Activated CD4-positive, CD25-positive, alpha-beta regulatory T cell treated with anti-CD3 and anti-CD28 coated beads, Interleukin-2, amount 50 U/mL, for 16 hours (primary cell): ENCODE data around the gene ANKRD42.
"Not testable (repeated sequence)": the region's sequence is repeated elsewhere in the genome, so short reads cannot be mapped to it uniquely, and the experiment has no call there.

Source experiments
- DNase-seq: peaks from one replicate; pipeline ENCODE4 v3.0.0-alpha.2; 2020; ENCODE audit warnings: low read depth, low spot score

ANKRD42 gene

GRCh38 chr11:83172551-83172950 is 21.0 kb upstream of the ANKRD42 start:
- DNase-seq, result no peak

- DNase-seq, result no peak
Measured at GRCh38 chr11:83174008-83174407, 19.5 kb upstream of the ANKRD42 start.

GRCh38 chr11:83175815-83176214 is 17.7 kb upstream of the ANKRD42 start:
- DNase-seq, result no peak

DNA sequence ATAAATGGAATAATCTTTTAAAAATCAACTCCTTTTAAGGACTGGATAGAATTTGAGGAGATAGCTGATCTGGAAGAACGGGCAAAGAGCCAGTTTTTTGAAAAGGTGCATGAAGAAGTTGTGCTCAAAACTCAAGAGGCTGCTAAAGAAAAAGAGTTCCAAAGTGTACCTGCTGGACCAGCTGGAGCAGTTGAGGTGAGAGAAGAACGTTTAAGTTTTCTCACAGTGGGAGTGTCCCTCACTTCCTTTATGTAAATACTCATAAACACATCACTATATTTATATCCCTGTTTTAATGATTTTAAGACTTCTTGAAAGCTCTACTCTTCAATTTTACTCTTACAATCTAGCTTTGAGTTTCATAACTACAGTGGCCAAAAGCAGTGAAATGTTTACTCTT is 11.7 kb upstream of the ANKRD42 start:
- no peak for DNase-seq

DNA sequence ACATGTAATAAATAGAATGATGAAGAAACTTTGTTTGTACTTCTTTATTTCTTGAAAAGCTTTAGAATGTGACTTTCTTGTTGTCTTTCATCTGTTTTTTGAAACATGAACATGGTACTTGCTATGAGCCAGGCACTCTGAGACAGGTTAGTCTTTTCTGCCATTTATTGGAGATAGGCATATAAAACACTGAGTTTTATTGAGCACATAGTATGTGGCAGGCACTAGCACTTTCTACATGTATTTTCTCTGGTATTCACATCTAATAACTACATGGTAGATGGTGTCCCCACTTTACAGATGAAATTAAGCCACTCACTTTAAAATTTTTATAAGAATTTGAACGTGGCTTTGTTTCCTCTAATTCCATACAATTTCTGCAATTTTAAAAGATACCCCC is 7.7 kb upstream of the ANKRD42 start:
- no peak for DNase-seq

GRCh38 chr11:83187465-83187864 is 6.0 kb upstream of the ANKRD42 start:
- DNase-seq, result no peak

DNA sequence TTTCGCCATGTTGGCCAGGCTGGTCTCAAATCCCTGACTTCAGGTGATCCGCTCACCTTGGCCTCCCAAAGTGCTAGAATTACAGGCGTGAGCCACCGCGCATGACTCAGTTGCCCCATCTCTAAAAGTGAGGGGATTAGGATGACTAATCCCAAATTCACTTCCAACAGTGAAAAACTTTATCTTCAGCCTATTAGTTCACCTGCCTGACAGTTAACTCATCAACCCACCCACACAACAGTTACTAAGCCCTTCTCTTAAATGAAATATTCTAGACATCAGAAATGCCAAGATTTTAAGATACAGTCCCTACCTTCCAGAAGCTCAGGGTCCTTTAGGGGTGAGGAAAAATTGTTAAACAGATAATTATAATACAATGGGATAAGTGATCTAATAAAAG is 2.0 kb upstream of the ANKRD42 start:
- no peak for DNase-seq

- DNase-seq, result no peak
Measured at GRCh38 chr11:83191986-83192385, 1.5 kb upstream of the ANKRD42 start.

DNA sequence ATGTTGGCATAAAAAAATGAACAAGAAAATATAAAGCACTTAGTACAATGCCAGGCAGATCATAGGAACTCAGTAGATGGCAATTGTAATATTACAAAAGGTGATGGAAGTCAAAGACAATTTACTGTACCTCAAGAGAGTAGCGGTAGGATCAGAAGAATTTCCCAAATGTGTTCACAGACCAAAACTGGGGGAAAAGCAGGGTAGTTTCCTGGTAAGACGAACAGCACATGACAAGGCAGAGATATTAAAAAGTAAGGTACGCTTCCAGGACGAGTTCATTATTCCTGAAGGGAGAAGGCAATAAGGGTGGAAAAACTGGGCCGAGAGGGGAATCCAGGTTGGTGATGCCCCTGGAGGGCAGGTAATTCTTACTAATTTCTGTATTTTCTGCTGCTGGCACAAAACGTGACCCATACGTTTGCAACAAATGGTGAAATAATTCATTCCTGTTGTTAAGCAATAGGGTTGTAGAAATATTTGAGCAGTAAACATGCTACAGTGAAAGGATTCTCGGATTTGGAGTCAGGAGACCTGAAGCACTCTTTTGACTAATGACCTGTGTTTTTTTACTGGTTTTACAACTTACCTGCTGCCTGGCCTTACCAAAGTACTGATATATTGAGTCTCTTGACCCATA is 786 bp upstream of the ANKRD42 start:
- no peak for DNase-seq

DNA sequence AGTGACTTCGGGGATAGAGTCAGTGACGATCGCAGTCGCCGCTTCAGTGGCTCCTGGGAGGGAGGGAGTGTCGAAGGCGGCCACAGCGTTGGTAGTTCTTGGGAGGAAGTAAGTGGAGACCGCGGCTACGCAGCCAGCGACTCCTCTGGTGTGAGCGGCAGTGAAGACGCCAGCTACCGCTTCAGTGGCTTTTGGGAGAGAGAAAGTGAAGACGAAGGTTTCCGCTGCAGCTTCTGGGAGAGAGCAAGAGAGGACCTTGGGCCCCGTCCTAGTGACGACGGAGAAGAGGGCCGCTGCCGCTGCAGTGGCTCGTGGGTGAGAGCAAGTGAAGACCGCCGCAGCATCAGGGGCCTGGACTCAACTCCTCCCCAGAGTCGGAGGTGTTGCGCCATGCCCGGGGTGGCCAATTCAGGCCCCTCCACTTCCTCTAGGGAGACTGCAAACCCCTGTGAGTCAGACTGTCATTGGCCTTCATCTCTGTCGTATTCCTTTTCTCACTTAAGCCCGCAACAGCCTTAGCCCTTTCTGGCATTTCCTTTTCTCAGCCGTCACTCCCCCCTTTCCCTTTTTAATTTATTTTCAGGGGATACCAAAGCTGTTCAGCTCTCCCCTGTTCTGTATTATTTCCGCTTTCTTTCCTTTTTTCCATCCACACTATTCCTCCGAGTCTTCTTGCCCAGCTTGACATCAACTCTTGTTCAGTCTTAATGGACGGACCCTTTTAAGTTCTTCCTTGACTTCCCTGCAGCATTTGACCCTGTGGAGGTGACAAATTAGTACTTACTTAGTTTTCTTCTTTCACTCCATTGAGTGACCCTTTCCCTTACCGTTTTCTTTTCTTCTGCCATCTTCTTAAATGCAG is 1.0 kb downstream of the ANKRD42 start:
- peak; percentile 21 for DNase-seq

DNA sequence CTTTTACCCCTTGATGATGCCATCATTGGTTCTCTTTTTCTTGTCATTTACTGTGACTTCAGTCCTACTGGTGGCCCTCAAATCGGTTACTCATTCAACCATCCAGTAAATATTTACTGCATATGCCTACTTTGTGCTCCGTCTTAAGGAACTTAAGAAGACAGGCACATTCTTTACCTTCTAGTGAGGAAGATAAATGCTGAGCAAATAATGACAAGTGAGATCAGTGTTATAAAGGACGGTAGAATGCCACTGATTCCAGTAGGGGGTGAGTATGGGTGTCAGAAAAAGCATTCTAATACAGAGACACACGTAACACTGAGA is 1.6 kb downstream of the ANKRD42 start:
- DNase-seq, result no peak

- DNase-seq, result no peak
Measured at GRCh38 chr11:83195649-83196048, 2.1 kb downstream of the ANKRD42 start.

- no peak for DNase-seq
Measured at GRCh38 chr11:83200035-83200434, 6.5 kb downstream of the ANKRD42 start.

- no peak for DNase-seq
Measured at GRCh38 chr11:83205608-83206185, 12.2 kb downstream of the ANKRD42 start.

DNA sequence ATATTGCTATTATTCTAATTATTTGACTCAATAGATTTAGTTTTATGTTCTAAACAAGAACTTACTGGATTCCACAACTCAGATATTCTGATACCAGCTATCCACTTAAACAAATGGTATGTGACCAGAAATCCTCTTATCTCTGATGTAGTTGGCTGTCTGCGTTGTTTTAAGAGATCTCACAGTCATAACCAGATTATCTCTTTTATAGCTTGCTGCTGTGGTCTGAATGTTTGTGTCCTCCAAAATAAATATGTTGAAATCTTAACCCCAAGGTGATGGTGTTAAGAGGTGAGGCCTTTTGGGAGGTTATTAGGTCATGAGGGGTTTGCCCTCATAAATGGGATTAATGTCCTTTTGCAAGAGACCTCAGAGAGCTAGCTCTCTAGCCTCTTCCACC is 12.7 kb downstream of the ANKRD42 start:
- no peak for DNase-seq

GRCh38 chr11:83206771-83207382 is 13.4 kb downstream of the ANKRD42 start:
- DNase-seq, result not testable (repeated sequence)

DNA sequence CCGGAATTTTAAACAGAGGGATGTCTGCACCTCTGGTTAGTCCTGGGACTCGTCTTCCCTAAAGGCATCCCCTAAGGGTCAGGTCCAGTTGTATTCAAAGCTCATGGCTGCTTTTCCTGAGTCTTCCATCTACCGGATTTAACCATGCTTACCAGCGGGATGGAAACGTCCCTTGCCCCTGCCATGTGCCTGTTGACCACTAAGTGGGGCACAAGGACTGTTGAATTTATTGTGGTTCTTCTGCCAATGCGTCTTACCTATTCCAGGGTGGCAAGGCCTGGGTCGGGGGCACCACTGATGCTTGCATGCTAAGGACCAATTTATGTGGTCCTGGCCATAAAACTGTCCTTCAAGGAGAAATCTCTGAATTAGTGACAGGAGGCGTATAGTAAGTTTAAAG is 25.6 kb downstream of the ANKRD42 start:
- no peak for DNase-seq

DNA sequence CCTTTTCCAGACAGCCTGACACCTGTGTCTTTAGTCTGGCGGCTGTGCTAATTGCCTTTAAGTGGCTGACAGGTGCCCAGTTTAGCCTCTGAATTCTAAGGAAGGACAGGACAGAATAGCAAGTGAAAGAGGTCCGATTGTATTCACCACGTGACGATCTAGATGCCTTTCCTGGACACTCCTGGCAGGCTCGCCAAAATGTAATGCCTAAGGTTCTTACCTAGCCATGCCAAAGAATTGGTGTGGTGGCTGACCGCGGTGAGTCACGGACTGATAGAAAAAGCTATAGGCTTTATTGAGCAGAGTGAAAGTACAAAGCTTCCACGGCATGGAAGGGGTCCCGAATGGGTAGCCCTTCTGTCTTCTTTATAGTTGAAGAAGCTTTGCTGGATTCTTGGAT is 26.7 kb downstream of the ANKRD42 start:
- no peak for DNase-seq

DNA sequence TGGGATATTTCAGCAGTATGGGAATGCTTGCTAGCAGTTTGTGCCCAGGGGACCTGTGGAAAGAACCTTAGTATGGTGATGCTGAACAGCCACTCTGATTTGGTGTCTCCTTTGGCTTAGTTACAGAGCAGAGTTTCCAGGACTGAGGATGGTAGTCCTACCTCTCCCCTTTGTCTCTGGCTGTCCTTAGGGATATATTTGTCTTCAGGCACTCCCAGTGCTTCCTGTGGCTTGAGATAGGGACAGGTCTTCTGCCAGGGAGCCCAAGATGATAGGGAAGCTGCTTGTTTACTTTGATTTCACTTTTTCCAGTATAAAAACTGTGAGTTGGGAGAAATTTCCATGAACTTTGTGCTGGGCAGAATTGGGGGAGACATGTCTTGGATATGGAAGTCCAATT is 28.2 kb downstream of the ANKRD42 start:
- DNase-seq, result no peak

- DNase-seq, result no peak
Measured at GRCh38 chr11:83222499-83222898, 29.0 kb downstream of the ANKRD42 start.

DNA sequence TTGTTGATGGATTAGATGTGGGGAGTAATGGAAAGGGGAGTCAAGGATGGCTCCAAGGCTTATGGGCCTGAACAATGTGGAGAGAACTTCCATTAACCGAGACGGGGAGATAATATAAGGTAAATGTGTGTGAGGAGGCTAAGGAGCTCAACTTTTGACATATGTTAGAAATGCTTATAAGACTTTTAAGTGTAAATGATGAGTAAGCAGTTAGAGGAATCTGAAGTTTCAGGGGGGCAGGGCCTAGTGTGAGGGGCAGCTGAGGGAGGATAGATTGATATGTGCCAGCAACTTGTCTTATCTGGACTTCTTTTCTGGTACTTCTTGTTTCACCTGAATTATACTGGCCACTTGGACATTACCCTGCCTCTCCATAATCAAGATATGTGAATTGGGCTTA is 29.9 kb downstream of the ANKRD42 start:
- DNase-seq, result no peak

DNA sequence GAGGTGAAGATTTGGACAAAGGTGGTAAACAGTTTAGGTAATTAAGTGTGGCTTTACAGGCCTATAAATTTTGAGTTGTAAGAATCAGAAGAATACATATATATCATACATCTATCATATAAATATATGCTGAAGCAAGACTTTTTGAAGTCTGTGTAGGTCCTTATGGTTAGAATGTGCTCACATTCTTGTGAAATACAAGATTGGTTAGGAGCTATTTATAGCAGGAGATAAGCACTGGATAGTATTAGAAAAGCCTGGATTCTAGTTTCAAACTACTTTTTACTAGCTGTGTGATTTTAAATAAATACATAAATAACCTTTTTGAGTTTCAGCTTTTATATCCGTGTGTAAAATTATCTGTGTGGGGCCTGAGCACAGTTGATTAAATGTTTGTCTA is 42.3 kb downstream of the ANKRD42 start:
- no peak for DNase-seq

- no peak for DNase-seq
Measured at GRCh38 chr11:83238111-83238510, 44.6 kb downstream of the ANKRD42 start.
